Measurements from ENCODE around the gene RELB. TPM values are rescaled to one million over a fixed set of nuclear protein-coding genes. Genes with fewer than 3 reads are reported as not detected.
"Not testable (repeated sequence)": the region's sequence is repeated elsewhere in the genome, so short reads cannot be mapped to it uniquely, and the experiment has no call there.

RELB gene, protein sequence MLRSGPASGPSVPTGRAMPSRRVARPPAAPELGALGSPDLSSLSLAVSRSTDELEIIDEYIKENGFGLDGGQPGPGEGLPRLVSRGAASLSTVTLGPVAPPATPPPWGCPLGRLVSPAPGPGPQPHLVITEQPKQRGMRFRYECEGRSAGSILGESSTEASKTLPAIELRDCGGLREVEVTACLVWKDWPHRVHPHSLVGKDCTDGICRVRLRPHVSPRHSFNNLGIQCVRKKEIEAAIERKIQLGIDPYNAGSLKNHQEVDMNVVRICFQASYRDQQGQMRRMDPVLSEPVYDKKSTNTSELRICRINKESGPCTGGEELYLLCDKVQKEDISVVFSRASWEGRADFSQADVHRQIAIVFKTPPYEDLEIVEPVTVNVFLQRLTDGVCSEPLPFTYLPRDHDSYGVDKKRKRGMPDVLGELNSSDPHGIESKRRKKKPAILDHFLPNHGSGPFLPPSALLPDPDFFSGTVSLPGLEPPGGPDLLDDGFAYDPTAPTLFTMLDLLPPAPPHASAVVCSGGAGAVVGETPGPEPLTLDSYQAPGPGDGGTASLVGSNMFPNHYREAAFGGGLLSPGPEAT
- 2.8 and 4.0 TPM in 2 replicates for total RNA-seq (2014; rRNA removed; shearing (Covaris generic))

DNA sequence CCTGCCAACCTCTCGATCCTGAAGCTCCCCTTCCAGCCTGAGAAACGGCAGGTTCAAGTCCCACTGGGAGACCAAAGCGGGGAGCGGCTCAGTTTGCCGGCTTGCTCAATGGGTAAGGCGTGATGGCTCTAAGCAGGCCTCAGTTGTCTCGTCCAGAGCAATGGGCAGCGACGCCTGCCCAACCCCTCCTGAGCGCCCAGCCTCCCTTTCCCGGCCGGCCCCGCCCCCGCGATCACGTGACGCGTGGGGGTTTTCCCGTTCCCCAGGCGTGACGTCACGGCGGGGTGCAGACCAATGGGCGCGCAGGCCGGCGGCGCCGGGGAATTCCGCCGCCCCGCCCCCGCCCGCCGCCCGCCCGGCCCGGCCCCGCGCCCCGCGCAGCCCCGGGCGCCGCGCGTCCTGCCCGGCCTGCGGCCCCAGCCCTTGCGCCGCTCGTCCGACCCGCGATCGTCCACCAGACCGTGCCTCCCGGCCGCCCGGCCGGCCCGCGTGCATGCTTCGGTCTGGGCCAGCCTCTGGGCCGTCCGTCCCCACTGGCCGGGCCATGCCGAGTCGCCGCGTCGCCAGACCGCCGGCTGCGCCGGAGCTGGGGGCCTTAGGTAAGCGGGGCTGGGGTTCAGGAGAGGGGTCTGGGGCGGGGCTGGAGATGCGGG, at the start of gene RELB:
Gene RELB (plus strand): TSS at position 378 of the 653 bp plus-strand sequence. CDS start 116 bp downstream, at position 494.
- DNase-seq, result peak; percentile 90 to 91
- no peaks in the 10 kb centered on the region for H3K36me3 ChIP-seq

DNA sequence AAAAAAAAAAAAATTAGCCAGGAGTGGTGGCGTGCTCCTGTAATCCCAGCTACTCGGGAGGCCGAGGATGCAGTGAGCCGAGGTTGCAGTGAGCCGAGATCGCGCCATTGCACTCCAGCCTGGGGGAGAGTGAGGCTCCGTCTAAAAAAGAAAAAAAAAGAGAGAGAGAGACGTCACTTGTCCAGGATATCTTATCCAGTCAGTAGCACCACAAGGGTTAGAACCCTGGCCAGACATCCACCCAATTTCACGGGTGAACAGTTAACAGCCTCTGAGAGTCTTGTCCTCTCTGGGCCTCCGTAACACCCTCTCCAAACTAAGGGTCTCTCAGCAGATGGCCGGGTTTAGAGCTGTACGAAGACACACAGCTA, 47.0 kb upstream of the RELB start:
- Histone ChIP-seq H3K27me3 (no peaks in the 10 kb centered on the region), H3K27ac (peak overlapping the region; percentile 91), H3K36me3 (no peaks in the 10 kb centered on the region), H3K4me1 (peaks cover 5% of the 10 kb centered on the region; the same call in 1 of the 2 replicates), H3K9me3 (replicated peaks) (no peaks in the 10 kb centered on the region), H3K4me3 (peak overlapping the region; percentile 96)
- no peak for DNase-seq

More for the DNA sequence above, at the start of gene RELB:
- H3K27ac ChIP-seq, result peak within 1 kb of the TSS; percentile 42; the same call in 1 of the 2 replicates
- no peaks in the 10 kb centered on the region for H3K9me3 ChIP-seq (replicated peaks)
- H3K27me3 ChIP-seq, result no peaks in the 10 kb centered on the region
- H3K4me1 ChIP-seq, result peaks cover 3% of the 10 kb centered on the region
- peak within 1 kb of the TSS; percentile 84 for H3K4me3 ChIP-seq

DNA sequence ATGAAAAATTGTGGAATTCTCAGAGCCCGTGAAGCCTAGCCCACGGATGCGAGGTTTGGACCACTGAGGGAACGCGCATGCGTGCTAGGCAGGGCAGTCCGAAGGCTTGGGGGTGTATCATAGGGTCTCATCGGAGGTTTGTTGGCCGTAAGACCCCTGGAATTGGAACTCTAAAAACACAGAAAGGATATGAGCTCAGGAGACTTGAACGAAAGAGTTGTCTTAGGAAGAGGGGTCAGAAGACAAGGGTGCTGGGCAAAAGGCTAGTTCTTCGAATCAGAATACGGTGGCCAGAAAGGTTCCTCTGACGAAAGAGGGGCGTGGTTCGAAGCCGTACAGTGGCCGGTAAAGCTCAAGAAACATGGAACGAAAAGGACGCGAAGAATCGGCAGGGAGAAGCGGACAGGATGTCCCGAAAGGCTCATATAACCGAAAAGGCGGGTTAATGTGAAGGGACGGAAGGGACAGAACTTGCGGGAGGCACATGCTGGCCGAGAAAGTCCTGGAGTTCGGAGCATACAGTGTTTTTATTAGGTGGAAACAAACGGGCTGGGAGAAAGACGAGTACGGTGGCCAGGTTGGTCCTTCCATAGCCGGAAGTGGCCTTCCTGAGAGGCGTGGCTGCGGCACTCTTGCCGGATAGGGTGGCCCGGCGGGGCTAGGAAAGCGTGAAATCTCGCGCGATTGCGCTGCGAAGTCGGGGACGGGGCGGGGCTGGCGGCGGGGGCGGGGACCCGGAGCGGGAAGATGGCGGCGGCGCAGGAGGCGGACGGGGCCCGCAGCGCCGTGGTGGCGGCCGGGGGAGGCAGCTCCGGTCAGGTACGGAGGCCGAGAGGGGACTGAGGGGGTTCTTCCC, 46.4 kb upstream of the RELB start, which contains the start of gene CLPTM1:
Gene CLPTM1 (plus strand): TSS at position 732 of the 856 bp plus-strand sequence. CDS start 16 bp downstream, at position 748.
- peak; percentile 97 to 98 for DNase-seq
- H3K4me1 ChIP-seq, result peaks cover 5% of the 10 kb centered on the region; the same call in 1 of the 2 replicates
- H3K27me3 ChIP-seq, result no peaks in the 10 kb centered on the region
- H3K36me3 ChIP-seq, result no peaks in the 10 kb centered on the region
- peak within 1 kb of the TSS; percentile 96 for H3K4me3 ChIP-seq
- H3K27ac ChIP-seq, result peak within 1 kb of the TSS; percentile 91
- no peaks in the 10 kb centered on the region for H3K9me3 ChIP-seq (replicated peaks)

DNA sequence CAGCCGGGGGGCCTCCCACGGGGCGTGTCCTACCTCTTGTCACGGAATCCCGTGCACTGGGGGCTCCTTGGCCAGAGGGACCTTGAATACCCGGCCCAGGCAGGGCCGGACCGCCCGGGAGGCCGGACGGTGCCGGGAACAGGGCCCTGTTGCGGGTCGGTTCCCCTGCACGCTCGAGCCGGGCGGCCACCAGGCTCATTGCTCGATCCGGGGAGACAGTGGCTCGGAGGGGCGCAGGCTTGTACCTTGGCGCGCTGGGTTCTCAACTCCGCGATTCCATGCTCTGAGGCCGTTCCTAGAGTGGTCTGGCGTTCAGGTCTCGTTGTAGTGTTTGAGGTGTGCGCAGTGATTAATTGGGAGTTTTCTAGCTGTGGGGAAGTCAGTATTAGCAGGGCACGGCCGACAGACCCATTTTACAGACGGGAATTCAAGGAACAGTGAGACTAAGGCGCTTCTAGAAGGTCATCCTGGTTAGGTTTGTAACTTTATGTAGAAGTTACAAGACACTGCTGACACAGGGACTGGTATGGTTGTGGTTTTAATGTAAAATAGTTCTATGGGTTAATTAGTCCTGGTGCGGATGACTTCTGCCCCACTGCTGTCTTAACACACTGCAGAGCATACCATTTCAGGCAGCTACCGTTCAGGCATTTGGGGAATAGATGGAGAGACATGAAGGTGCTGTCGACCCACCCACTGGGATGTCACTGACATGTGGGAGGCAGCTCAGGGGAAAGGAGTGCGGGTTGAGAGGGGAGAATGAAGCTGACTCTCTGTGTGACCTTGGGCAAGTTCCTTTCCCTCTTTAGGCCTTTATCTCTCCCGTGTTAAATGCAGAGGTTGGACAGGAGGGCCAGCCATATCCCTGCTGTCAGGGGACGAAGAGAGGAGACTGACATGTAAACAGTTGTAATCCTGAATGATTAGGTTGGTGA, 45.5 kb upstream of the RELB start:
- Histone ChIP-seq H3K4me3 (peak overlapping the region; percentile 96), H3K36me3 (no peaks in the 10 kb centered on the region), H3K27ac (peak overlapping the region; percentile 91), H3K9me3 (replicated peaks) (no peaks in the 10 kb centered on the region), H3K27me3 (no peaks in the 10 kb centered on the region), H3K4me1 (peaks cover 5% of the 10 kb centered on the region; the same call in 1 of the 2 replicates)
- DNase-seq, result no peak

DNA sequence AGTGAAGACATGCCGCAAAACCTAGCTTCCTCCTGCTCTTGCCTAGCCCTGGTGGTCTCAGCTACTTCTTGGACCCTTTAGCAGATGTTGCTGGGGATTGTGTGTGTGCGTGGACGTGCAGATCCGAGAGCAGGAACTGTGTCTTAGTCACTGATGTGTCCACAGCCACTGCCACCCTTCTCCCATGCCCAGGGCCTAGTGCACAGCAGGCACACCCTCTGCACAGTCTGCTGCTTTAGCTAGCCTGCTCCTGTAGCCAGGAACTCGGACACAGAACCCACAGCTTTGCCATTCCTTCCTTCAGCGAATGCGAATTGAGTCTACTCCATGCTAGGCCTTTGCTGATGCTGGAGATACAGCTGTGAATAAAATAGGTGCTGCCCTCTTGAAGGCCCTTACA, 43.7 kb upstream of the RELB start:
- Histone ChIP-seq H3K9me3 (replicated peaks) (no peaks in the 10 kb centered on the region), H3K4me3 (no peak overlapping the region), H3K36me3 (peaks cover 3% of the 10 kb centered on the region), H3K4me1 (peaks cover 5% of the 10 kb centered on the region; the same call in 1 of the 2 replicates), H3K27ac (no peak overlapping the region), H3K27me3 (no peaks in the 10 kb centered on the region)
- DNase-seq, result no peak

DNA sequence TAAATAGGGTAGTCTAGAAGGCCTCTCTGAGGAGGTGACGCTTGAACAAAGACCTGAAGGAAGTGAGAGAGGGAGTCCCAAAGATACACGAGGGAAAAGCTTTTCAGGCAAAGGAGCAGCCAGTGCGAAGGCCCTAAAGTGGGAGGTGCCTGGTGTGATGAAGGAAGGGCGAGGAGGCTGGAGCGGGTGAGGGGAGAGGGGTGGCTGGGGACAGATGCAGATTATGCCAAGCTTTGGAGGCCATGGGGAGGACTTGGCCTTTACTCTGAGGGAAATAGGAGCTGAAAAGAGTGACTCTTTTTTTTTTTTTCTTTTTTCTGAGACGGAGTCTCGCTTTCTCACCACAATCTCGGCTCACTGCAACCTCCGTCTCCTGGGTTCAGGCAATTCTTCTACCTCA, 43.2 kb upstream of the RELB start:
- no peaks in the 10 kb centered on the region for H3K9me3 ChIP-seq (replicated peaks)
- H3K4me3 ChIP-seq, result no peak overlapping the region
- H3K4me1 ChIP-seq, result peaks cover 5% of the 10 kb centered on the region; the same call in 1 of the 2 replicates
- H3K27ac ChIP-seq, result no peak overlapping the region
- peaks cover 4% of the 10 kb centered on the region for H3K36me3 ChIP-seq
- DNase-seq, result no peak
- H3K27me3 ChIP-seq, result no peaks in the 10 kb centered on the region

DNA sequence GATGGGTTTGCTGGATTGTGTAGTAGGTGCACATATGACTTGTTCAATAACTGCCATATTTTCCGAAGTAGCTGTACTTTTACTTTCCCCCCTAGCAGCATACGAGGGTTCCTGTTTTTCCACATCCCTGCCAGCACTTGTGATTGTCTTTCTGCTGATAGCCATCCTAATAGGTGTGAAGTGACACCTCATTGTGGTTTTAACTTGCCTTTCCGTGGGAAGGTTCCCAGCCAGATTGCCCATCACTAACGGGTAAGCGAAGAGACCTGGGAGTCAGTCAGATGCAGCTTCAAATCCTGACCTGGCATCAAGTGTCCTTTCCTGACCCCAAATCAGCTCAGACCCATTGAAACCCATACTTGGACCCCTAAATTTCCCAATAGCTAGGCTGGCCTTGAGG, 41.6 kb upstream of the RELB start:
- Histone ChIP-seq H3K36me3 (peaks cover 12% of the 10 kb centered on the region), H3K27me3 (no peaks in the 10 kb centered on the region), H3K27ac (no peak overlapping the region), H3K4me1 (peaks cover 5% of the 10 kb centered on the region; the same call in 1 of the 2 replicates), H3K9me3 (replicated peaks) (no peaks in the 10 kb centered on the region), H3K4me3 (no peak overlapping the region)
- no peak for DNase-seq

DNA sequence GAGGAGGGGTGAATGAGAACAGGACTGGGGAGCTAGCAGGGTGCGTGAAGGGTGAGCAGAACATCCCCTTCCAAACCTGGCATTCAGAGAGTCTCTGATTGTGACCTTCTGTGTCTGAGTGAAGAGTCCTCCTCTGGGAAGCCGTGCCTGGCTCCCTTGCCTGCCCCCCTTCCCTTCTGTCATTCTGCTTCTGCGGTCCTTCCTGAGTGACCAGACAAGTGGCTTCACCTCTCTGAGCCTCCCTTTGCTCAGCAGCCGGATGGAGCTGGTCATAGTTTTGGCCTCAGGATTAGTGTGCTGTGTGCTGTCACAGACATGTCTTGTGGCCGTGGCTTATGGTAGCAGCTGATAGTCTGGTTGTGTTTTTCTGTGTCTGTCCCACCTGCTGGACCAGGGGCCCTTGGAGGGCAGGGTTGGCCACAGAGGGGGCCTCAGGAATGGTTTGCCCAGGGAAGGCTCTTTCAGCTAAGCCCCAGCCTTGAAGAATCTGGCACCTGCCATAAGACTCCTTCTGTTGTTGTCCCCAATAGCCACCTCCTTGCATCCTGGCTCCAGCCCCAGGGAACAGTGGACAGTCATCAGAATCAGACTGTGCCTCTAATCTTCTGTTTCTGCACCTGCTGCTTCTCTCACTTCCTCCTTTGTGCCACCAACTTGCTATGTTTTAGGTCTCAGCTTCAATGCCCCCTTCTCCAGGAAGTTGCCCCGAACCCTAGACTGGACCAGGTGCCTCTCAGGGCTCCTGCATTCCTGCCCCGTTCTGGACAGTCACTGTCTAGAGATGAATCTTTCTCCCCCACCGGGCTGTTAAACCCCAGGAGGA, 40.1 kb upstream of the RELB start:
- no peak for DNase-seq
- Histone ChIP-seq H3K9me3 (replicated peaks) (no peaks in the 10 kb centered on the region), H3K27ac (no peak overlapping the region), H3K4me3 (no peak overlapping the region), H3K4me1 (peaks cover 3% of the 10 kb centered on the region; the same call in 1 of the 2 replicates), H3K36me3 (peaks cover 19% of the 10 kb centered on the region), H3K27me3 (no peaks in the 10 kb centered on the region)

DNA sequence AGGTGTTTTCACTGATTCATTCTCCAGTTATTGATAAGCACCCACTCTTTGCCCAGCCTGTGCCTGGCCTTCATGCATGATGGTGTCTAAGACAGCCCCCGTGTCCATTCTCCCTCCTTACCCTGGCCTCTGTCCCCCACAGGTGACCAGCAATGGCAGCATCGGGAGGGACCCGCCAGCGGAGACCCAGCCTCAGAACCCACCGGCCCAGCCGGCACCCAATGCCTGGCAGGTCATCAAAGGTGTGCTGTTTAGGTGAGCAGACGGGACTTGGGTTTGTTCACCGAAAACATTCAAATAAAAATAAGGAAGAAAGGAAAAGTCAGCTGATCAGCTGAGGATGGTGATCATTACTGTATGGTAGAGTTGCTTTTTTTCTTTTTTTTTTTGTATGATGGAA, 39.4 kb upstream of the RELB start:
- DNase-seq, result no peak
- H3K9me3 ChIP-seq (replicated peaks), result no peaks in the 10 kb centered on the region
- peaks cover 22% of the 10 kb centered on the region for H3K36me3 ChIP-seq
- H3K27ac ChIP-seq, result no peak overlapping the region
- no peaks in the 10 kb centered on the region for H3K27me3 ChIP-seq
- no peak overlapping the region for H3K4me3 ChIP-seq
- H3K4me1 ChIP-seq, result no peaks in the 10 kb centered on the region

DNA sequence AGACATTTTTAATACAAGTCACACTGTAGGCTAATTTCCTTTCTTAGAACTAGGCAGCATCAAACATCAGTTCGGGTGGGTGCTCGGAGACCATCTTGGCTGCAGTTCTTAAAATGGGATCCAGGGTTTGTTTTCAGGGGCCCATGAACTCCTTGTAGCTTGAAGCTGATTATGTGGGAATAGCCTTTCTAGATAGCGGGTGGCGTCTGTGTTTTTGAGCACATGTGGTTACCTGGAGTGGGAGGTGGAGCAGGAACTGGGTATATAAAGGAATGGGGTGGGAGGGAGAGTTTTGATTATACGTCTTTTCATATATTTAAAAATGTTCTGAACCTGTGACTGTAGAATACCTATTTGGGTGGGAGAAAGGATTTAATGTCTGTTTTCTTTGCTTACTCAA, 33.1 kb upstream of the RELB start:
- no peak for DNase-seq
- Histone ChIP-seq H3K27ac (no peak overlapping the region), H3K36me3 (peaks cover 21% of the 10 kb centered on the region), H3K9me3 (replicated peaks) (no peaks in the 10 kb centered on the region), H3K4me1 (no peaks in the 10 kb centered on the region), H3K4me3 (no peak overlapping the region), H3K27me3 (no peaks in the 10 kb centered on the region)

DNA sequence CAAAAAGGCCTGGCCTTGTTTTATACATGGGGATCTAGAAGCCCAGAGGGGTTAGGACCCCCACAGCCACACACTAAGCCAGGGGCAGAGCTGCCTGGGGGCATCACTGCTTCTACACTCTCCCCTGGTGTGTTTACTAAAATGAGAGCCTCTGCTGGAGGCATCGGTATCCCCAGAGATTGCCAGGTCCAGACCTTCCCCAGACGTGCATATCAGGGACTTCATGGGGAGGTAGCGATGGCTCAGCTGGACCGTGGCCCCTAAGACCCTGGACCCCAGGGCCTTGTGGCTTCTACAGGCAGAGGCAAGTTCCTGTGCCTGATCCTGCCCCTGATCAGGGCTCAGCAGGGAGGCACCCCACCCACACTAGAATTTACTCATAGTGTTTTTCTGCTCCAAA, 32.6 kb upstream of the RELB start:
- Histone ChIP-seq H3K36me3 (peaks cover 18% of the 10 kb centered on the region), H3K27ac (no peak overlapping the region), H3K9me3 (replicated peaks) (no peaks in the 10 kb centered on the region), H3K4me3 (no peak overlapping the region), H3K27me3 (no peaks in the 10 kb centered on the region), H3K4me1 (no peaks in the 10 kb centered on the region)
- DNase-seq, result no peak

DNA sequence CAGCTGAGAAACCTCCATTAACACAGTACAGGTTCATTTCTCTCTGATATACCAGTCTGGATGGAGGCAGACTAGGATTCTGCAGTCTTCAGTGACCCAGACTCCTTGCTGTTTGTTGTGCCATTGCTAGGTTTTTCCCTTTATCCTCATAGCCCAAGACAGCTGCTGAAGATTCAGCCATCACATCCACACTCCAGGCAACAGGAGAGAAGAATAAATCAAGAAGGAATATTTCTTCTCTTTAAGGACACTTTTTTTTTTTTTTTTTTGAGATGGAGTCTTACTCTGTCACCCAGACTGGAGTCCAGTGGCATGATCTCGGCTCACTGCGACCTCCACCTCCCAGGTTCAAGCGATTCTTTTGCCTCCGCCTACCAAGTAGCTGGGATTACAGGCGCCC, 31.8 kb upstream of the RELB start:
- Histone ChIP-seq H3K36me3 (peaks cover 20% of the 10 kb centered on the region), H3K9me3 (replicated peaks) (no peaks in the 10 kb centered on the region), H3K4me1 (no peaks in the 10 kb centered on the region), H3K27ac (no peak overlapping the region), H3K27me3 (no peaks in the 10 kb centered on the region), H3K4me3 (no peak overlapping the region)
- DNase-seq, result no peak

DNA sequence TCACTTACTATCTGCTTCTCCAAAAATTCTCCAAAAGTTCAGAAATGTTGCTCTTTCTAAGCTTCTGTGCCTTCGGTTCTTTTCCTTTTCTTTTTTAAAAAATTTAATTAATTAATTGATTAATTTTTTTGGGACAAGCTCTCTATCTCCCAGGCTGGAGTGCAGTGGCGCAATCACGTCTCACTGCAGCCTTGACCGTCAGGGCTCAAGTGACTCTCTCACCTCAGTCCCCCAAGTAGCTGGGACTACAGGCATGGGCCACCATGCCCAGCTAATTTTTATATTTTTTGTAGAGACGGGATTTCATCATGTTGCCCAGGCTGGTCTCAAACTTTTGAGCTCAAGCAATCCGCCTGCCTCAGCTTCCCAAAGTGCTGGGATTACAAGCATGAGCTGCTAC, 29.8 kb upstream of the RELB start:
- not testable (repeated sequence) for H3K9me3 ChIP-seq (replicated peaks); H3K4me1 ChIP-seq; H3K27me3 ChIP-seq; H3K27ac ChIP-seq; DNase-seq; H3K4me3 ChIP-seq
- H3K36me3 ChIP-seq, result peaks cover 24% of the 10 kb centered on the region

Measured in SJCRH30 (cell line).